K562 (cell line): ENCODE data around the gene KANK4.

ENCODE experiments used
- BRD4 ChIP-seq: fragments of 200-600 bp; sonication (generic); IDR thresholded peaks from 2 replicates; pipeline ENCODE4 v1.6.1; 2017; ENCODE audit warnings: inconsistent platforms
- CTCF ChIP-seq, 3 experiments: IDR thresholded peaks in 2 of 3; conservative IDR thresholded peaks in 1 of 3; 2 replicates each; pipeline ENCODE4 v1.5.1; 2011 to 2012; ENCODE audit warnings: low read length in 3 of 3, mild to moderate bottlenecking in 3 of 3, control low read depth in 2 of 3, improper control_type of control experiment in 1 of 3, inconsistent platforms in 1 of 3, low read depth in 1 of 3, mixed read lengths in 1 of 3, moderate library complexity in 1 of 3; ENCODE audit not compliant: insufficient read depth in 2 of 3
- FOXM1 ChIP-seq, 2 experiments: fragments of 450-650 bp in 1 of 2; sonication (generic) in 1 of 2; formaldehyde crosslinking in 1 of 2; IDR thresholded peaks; 2 replicates each; pipeline versions ENCODE4 v1.6.1 to v1.9.0; 2017 to 2022; ENCODE audit warnings: low read depth in 2 of 2, mild to moderate bottlenecking in 2 of 2, missing genetic modification reagents in 1 of 2, moderate library complexity in 1 of 2
- MEF2D ChIP-seq: conservative IDR thresholded peaks from 2 replicates; pipeline ENCODE4 v1.6.1; 2016; ENCODE audit warnings: low read depth, missing genetic modification characterization, missing compliant biosample characterization
- MIER1 ChIP-seq: fragments of 450-650 bp; IDR thresholded peaks from 2 replicates; pipeline ENCODE4 v1.6.1; 2016; ENCODE audit warnings: antibody characterized with exemption, mild to moderate bottlenecking, low read depth
- MXI1 ChIP-seq: IDR thresholded peaks from 2 replicates; pipeline ENCODE4 v1.6.1; 2011; ENCODE audit warnings: low read depth, mild to moderate bottlenecking, improper control_type of control experiment, low read length
- MYBL2 ChIP-seq, 2 experiments: fragments of 450-650 bp in 1 of 2; sonication (generic) in 1 of 2; formaldehyde crosslinking in 1 of 2; IDR thresholded peaks; 2 replicates each; pipeline versions ENCODE4 v1.6.1 to v1.8.1; 2017 to 2022; ENCODE audit warnings: borderline replicate concordance in 1 of 2, inconsistent platforms in 1 of 2, low read depth in 1 of 2, mild to moderate bottlenecking in 1 of 2, missing genetic modification reagents in 1 of 2, moderate library complexity in 1 of 2
- RAD21 ChIP-seq, 2 experiments: fragments of 250-450 bp in 1 of 2; fragments of 450-650 bp in 1 of 2; sonication (Bioruptor Pico) in 1 of 2; formaldehyde crosslinking in 1 of 2; IDR thresholded peaks in 1 of 2; conservative IDR thresholded peaks in 1 of 2; 2 replicates each; pipeline versions ENCODE4 v1.4.0 to v1.8.0; 2020 to 2022; ENCODE audit warnings: mild to moderate bottlenecking in 2 of 2, moderate library complexity in 1 of 2
- RFX1 ChIP-seq: fragments of 450-650 bp; IDR thresholded peaks from 2 replicates; pipeline ENCODE4 v1.6.1; 2016; ENCODE audit warnings: mild to moderate bottlenecking, moderate library complexity
- SRF ChIP-seq, 2 experiments: fragments of 250-450, 450-650 bp in 1 of 2; sonication (Bioruptor Pico) in 1 of 2; sonication (generic) in 1 of 2; formaldehyde crosslinking; IDR thresholded peaks; 2 replicates each; pipeline versions ENCODE4 v1.5.0 to v1.5.1; 2020 to 2022; ENCODE audit warnings: mild to moderate bottlenecking in 1 of 2, missing genetic modification reagents in 1 of 2
- ZNF384 ChIP-seq: IDR thresholded peaks from 2 replicates; pipeline ENCODE4 v1.6.1; 2012; ENCODE audit warnings: low read depth, low read length, improper control_type of control experiment

GRCh38 chr1:62245201-62245600 is 74.0 kb downstream of the KANK4 start:
- TF ChIP-seq MIER1 (no peak), RFX1 (no peak), FOXM1 (IDR thresholded peaks at IDR 0.05; ENCODE audit: low read depth) (no peak), FOXM1 (CRISPR knock-in tag; IDR thresholded peaks at IDR 0.05; ENCODE audit: low read depth) (no peak), BRD4 (no peak), SRF (CRISPR knock-in tag; IDR thresholded peaks at IDR 0.05) (no peak), ZNF384 (no peak), MEF2D (tag) (no peak), CTCF (IDR thresholded peaks at IDR 0.05 in 2 of 3, conservative IDR thresholded peaks at IDR 0.05 in 1 of 3; ENCODE audit: insufficient read depth in 2 of 3, low read depth in 1 of 3, low read length in 3 of 3) (no peak), MYBL2 (IDR thresholded peaks at IDR 0.05; ENCODE audit: low read depth) (no peak), MYBL2 (CRISPR knock-in tag; IDR thresholded peaks at IDR 0.05; ENCODE audit: borderline replicate concordance) (no peak), RAD21 (CRISPR knock-in tag; conservative IDR thresholded peaks at IDR 0.05 in 1 of 2, IDR thresholded peaks at IDR 0.05 in 1 of 2) (no peak), MXI1 (no peak)
